A549 (cell line): ENCODE data around the gene INPP5J. TPM values are rescaled to one million over a fixed set of nuclear protein-coding genes. Genes with fewer than 3 reads are reported as not detected.

Experiments used
- ATAC-seq, 2 experiments: fragments of 200-7000 bp in 1 of 2; fragments of >200 bp in 1 of 2; cut with Nextera tagmentation in 1 of 2; cut with Tn5 transposase in 1 of 2; 3 replicates each; pipeline versions ENCODE4 v1.8.0 to v1.9.1; 2018 to 2020; ENCODE audit warnings: mild to moderate bottlenecking in 1 of 2, moderate library complexity in 1 of 2
- CTCF ChIA-PET: fragments of 300-600 bp; sonication (Branson Sonifier 250); formaldehyde crosslinking; extraction: SDS; loops from one replicate; lab custom pipeline; 2021; ENCODE audit warnings: antibody characterized with exemption, inconsistent platforms; lab: Yijun Ruan, JAX
- POLR2A ChIA-PET: fragments of 350-600 bp; formaldehyde crosslinking; extraction: SDS; loops from one replicate; lab custom pipeline; 2021; ENCODE audit warnings: antibody characterized with exemption, inconsistent platforms; lab: Yijun Ruan, JAX
- DNase-seq, 2 experiments: peaks; one replicate each; pipeline versions ENCODE4 v3.0.0 to v3.0.0-alpha.2; 2011 to 2016; ENCODE audit warnings: low read depth in 1 of 2, low spot score in 1 of 2
- FAIRE-seq: peaks from 2 replicates; lab custom pipeline; 2011; peaks lifted over from hg19 to GRCh38; lab: Jason Lieb, UNC
- H3K27ac ChIP-seq, 2 experiments: fragments of >200 bp; sonication (Bioruptor Twin); formaldehyde crosslinking; 3 replicates each; pipeline ENCODE4 v1.5.1; 2016 to 2017
- H3K4me1 ChIP-seq: fragments of >200 bp; sonication (Bioruptor Twin); formaldehyde crosslinking; 3 replicates; pipeline ENCODE4 v1.6.1; 2016
- H3K4me2 ChIP-seq: fragments of >200 bp; sonication (Bioruptor Twin); formaldehyde crosslinking; 3 replicates; pipeline ENCODE4 v1.6.1; 2016
- H3K4me3 ChIP-seq: fragments of >200 bp; sonication (Bioruptor Twin); formaldehyde crosslinking; 3 replicates; pipeline ENCODE4 v1.5.1; 2016
- H3K9me3 ChIP-seq: fragments of >200 bp; sonication (Bioruptor Twin); formaldehyde crosslinking; 3 replicates; pipeline ENCODE4 v1.6.1; 2016
- ATOH8 ChIP-seq: fragments of 250-450 bp; sonication (Bioruptor Pico); IDR thresholded peaks from 2 replicates; pipeline ENCODE4 v1.5.0; 2020; ENCODE audit warnings: low read depth, mild to moderate bottlenecking, moderate library complexity
- BHLHE40 ChIP-seq: IDR thresholded peaks from 2 replicates; pipeline ENCODE4 v1.6.1; 2012; ENCODE audit warnings: low read depth, low read length, inconsistent platforms
- CBX8 ChIP-seq: fragments of 200-600 bp; sonication (generic); IDR thresholded peaks from 2 replicates; pipeline ENCODE4 v1.6.1; 2016
- CHD2 ChIP-seq: fragments of 150-350 bp; IDR thresholded peaks from 2 replicates; pipeline ENCODE4 v1.6.1; 2014; ENCODE audit warnings: low read length; ENCODE audit not compliant: partially characterized antibody
- ELK1 ChIP-seq: fragments of 150-350 bp; IDR thresholded peaks from 2 replicates; pipeline ENCODE4 v1.6.1; 2014; ENCODE audit warnings: low read depth, mild to moderate bottlenecking, low read length
- FOSB ChIP-seq: fragments of 250-450 bp; sonication (Bioruptor Pico); IDR thresholded peaks from 2 replicates; pipeline ENCODE4 v1.5.0; 2020; ENCODE audit warnings: mild to moderate bottlenecking, moderate library complexity
- FOSL2 ChIP-seq, 2 experiments: fragments of 450-650 bp in 1 of 2; fragments of >200 bp in 1 of 2; sonication (Bioruptor Twin) in 1 of 2; formaldehyde crosslinking; IDR thresholded peaks; 2 replicates each; pipeline versions ENCODE4 v1.5.0 to v1.6.1; 2016 to 2020; ENCODE audit warnings: mild to moderate bottlenecking in 1 of 2, moderate library complexity in 1 of 2
- HOXA7 ChIP-seq: fragments of 250-450 bp; sonication (Bioruptor Pico); IDR thresholded peaks from 2 replicates; pipeline ENCODE4 v1.5.0; 2020; ENCODE audit warnings: mild to moderate bottlenecking, moderate library complexity
- HOXB13 ChIP-seq: fragments of 250-450 bp; sonication (Bioruptor Pico); IDR thresholded peaks from 2 replicates; pipeline ENCODE4 v1.5.0; 2020; ENCODE audit warnings: low read depth, mild to moderate bottlenecking, moderate library complexity
- HOXB5 ChIP-seq: fragments of 250-450 bp; sonication (Bioruptor Pico); IDR thresholded peaks from 2 replicates; pipeline ENCODE4 v1.5.0; 2020; ENCODE audit warnings: mild to moderate bottlenecking, moderate library complexity
- KDM5A ChIP-seq: fragments of 200-600 bp; sonication (generic); IDR thresholded peaks from 2 replicates; pipeline ENCODE4 v1.6.1; 2016; ENCODE audit warnings: antibody characterized with exemption, mild to moderate bottlenecking
- MAFK ChIP-seq: fragments of 450-650 bp; IDR thresholded peaks from 2 replicates; pipeline ENCODE4 v1.6.1; 2014; ENCODE audit not compliant: partially characterized antibody
- PHF8 ChIP-seq: fragments of 200-600 bp; sonication (generic); IDR thresholded peaks from 2 replicates; pipeline ENCODE4 v1.6.1; 2016; ENCODE audit warnings: low read depth, mild to moderate bottlenecking, antibody characterized with exemption, moderate library complexity, borderline replicate concordance
- RCOR1 ChIP-seq: fragments of 150-350 bp; IDR thresholded peaks from 2 replicates; pipeline ENCODE4 v1.6.1; 2014; ENCODE audit warnings: antibody characterized with exemption, low read length, low read depth
- SMC3 ChIP-seq: fragments of >200 bp; sonication (Bioruptor Twin); formaldehyde crosslinking; IDR thresholded peaks from 3 replicates; pipeline ENCODE4 v1.6.1; 2018; ENCODE audit warnings: inconsistent platforms
- SREBF2 ChIP-seq: fragments of 450-650 bp; IDR thresholded peaks from 2 replicates; pipeline ENCODE4 v1.6.1; 2014; ENCODE audit warnings: mild to moderate bottlenecking, moderate library complexity
- TFCP2L1 ChIP-seq: fragments of 250-450 bp; sonication (Bioruptor Pico); IDR thresholded peaks from 2 replicates; pipeline ENCODE4 v1.5.0; 2021; ENCODE audit warnings: mild to moderate bottlenecking
- ZC3H11A ChIP-seq: fragments of 450-650 bp; IDR thresholded peaks from 2 replicates; pipeline ENCODE4 v1.6.1; 2014; ENCODE audit warnings: antibody characterized with exemption, mild to moderate bottlenecking
- ZNF302 ChIP-seq: fragments of 250-450 bp; sonication (Bioruptor Pico); IDR thresholded peaks from 2 replicates; pipeline ENCODE4 v1.9.0; 2021; ENCODE audit warnings: inconsistent platforms, mild to moderate bottlenecking, moderate library complexity
- WGBS: methylation state at CpG from one replicate; pipeline ENCODE4 v1.1.6; 2017; ENCODE audit errors: missing lambda C conversion rate; 5-methylcytosine and 5-hydroxymethylcytosine counted together
- polyA plus RNA-seq, 4 experiments: library from polyadenylated mRNA; depleted of rRNA in 3 of 4; stranded (reverse); fragments of >200 nt; fragmentation: RNase III in 1 of 4; extraction: RNeasy Plus Mini Kit Qiagen cat#74134 plus additional on column Dnase treatment in 1 of 4; gene quantifications; 2 replicates in 3 of 4; 3 replicates in 1 of 4; pipeline ENCODE4 v1.2.3, GENCODE V29; 2011 to 2017
- TF ChIP-seq, protein P1 (sequence below): fragments of 450-650 bp; IDR thresholded peaks from 2 replicates; pipeline ENCODE4 v1.6.1; 2014; ENCODE audit warnings: antibody characterized with exemption
- TF ChIP-seq, protein P2 (sequence below): fragments of >200 bp; sonication (Bioruptor Twin); formaldehyde crosslinking; IDR thresholded peaks from 3 replicates; pipeline ENCODE4 v1.5.1; 2016

Gene INPP5J
- polyA plus RNA-seq, 2 of the 4 experiments (the other 2 are of a cell fraction), result 0.70 to 1.5 TPM

DNA sequence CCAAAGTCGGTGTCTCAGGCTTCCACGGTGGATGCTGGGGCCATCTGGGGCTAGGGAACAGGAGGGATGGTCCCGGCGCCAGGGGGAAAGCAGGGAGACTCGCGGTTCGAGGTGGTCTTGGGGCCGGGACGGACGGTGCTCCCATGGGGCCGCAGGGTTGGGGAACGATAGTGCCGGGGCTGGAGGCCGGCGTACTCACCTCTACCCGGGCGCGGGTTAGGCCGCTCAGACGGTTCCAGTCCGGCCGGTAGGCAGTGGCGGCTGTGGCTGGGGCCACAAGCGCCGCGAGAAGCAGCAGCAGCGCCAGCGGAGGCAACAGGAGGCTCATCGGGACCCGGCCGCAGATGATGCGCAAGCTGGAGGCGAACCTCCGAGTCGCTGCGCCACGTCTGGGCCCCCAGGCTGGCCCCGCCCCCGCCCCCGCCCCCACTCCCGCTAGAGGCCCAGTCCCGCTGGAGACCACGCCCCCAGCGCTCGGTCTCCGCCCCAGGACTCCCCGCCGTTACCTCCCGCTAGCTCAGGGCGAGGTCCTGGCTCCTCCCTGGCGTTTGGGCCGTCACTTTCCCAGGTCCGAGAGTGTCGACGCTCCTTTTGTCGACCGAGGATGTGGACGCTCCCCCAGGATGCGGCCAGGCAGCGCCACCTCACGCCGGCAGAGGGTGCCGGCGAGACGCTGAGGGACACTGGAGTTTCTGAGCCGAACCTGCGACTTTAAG is 15.4 kb upstream of the INPP5J start, which contains the start of gene SELENOM (continued):
- TF ChIP-seq ATOH8 (no peak), HOXB13 (CRISPR knock-in tag) (no peak), ZNF302 (CRISPR knock-in tag) (no peak), ZC3H11A (no peak), CHD2 (no peak), FOSL2 (IDR thresholded peaks at IDR 0.05) (no peak), FOSL2 (CRISPR knock-in tag; IDR thresholded peaks at IDR 0.05) (no peak), MAFK (no peak), TFCP2L1 (CRISPR knock-in tag) (no peak), PHF8 (peak; percentile 72; the same call in 1 of the 2 replicates), SREBF2 (no peak), HOXA7 (CRISPR knock-in tag) (no peak), HOXB5 (CRISPR knock-in tag) (no peak), CBX8 (no peak), FOSB (CRISPR knock-in tag) (no peak), KDM5A (0 out of 2 replicates have a peak, but pooled peaks have one; percentile 28), ELK1 (no peak), BHLHE40 (no peak)
- TF ChIP-seq, protein P1, sequence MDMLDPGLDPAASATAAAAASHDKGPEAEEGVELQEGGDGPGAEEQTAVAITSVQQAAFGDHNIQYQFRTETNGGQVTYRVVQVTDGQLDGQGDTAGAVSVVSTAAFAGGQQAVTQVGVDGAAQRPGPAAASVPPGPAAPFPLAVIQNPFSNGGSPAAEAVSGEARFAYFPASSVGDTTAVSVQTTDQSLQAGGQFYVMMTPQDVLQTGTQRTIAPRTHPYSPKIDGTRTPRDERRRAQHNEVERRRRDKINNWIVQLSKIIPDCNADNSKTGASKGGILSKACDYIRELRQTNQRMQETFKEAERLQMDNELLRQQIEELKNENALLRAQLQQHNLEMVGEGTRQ, result no peak

DNA sequence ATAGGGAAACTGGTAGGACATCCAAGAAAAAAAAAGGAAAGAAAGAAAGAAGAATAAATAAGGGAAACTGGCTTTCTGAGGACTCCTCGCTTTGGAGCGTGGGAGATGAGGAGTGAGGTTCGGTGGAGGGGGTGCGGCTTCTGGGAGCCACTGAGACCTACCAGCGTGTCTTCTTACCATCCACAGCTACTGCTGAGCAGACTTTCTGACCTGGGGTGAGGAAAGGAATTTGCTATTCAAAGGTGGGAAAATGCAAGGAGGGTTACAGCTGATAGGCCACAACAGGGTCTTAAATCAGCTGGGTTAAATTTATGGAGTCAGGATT is 14.9 kb upstream of the INPP5J start:
- ATAC-seq (peak; percentile 26 to 41), FAIRE-seq (no peak), DNase-seq (no peak)
- POLR2A ChIA-PET, result interaction anchor here (0.6 to 1.0 kb wide), 4 partner anchors 15 to 124 kb away, joined by 3 to 8 read pairs (median 4); partner anchors contain the start of genes INPP5J and SMTN
- no peaks in the 10 kb centered on the region for H3K9me3 ChIP-seq
- 1% methylated on average over 5 of the region's 5 CpGs for WGBS
- peak overlapping the region; percentile 48 to 77 for H3K27ac ChIP-seq
- peak overlapping the region; percentile 71 for H3K4me2 ChIP-seq
- TF ChIP-seq, protein P2, sequence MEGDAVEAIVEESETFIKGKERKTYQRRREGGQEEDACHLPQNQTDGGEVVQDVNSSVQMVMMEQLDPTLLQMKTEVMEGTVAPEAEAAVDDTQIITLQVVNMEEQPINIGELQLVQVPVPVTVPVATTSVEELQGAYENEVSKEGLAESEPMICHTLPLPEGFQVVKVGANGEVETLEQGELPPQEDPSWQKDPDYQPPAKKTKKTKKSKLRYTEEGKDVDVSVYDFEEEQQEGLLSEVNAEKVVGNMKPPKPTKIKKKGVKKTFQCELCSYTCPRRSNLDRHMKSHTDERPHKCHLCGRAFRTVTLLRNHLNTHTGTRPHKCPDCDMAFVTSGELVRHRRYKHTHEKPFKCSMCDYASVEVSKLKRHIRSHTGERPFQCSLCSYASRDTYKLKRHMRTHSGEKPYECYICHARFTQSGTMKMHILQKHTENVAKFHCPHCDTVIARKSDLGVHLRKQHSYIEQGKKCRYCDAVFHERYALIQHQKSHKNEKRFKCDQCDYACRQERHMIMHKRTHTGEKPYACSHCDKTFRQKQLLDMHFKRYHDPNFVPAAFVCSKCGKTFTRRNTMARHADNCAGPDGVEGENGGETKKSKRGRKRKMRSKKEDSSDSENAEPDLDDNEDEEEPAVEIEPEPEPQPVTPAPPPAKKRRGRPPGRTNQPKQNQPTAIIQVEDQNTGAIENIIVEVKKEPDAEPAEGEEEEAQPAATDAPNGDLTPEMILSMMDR, result peak; percentile 29; the same call in 2 of the 3 replicates
- TF ChIP-seq RCOR1, result no peak
- 0 out of 3 replicates have a peak, but pooled peaks have one; percentile 1 for TF ChIP-seq SMC3
- CTCF ChIA-PET, result interaction anchor here (0.6 to 3.9 kb wide), 39 partner anchors 8 to 344 kb away, joined by 3 to 50 read pairs (median 6); partner anchors contain the start of genes INPP5J, PLA2G3 and RNF185
- H3K4me1 ChIP-seq, result peaks cover 2% of the 10 kb centered on the region; the same call in 2 of the 3 replicates
- H3K4me3 ChIP-seq, result peak overlapping the region; percentile 27
